HPDE6-E6E7 (cell line): ENCODE measurements around the gene ACVR2B.

Experiments
- DNase-seq: peaks from one replicate; pipeline ENCODE4 v3.0.0; 2011; ENCODE audit warnings: missing footprints; ENCODE audit errors: extremely low spot score

ACVR2B gene

GRCh38 chr3:38532529-38532928 lies 78.8 kb downstream of the ACVR2B start:
- no peak for DNase-seq

DNA sequence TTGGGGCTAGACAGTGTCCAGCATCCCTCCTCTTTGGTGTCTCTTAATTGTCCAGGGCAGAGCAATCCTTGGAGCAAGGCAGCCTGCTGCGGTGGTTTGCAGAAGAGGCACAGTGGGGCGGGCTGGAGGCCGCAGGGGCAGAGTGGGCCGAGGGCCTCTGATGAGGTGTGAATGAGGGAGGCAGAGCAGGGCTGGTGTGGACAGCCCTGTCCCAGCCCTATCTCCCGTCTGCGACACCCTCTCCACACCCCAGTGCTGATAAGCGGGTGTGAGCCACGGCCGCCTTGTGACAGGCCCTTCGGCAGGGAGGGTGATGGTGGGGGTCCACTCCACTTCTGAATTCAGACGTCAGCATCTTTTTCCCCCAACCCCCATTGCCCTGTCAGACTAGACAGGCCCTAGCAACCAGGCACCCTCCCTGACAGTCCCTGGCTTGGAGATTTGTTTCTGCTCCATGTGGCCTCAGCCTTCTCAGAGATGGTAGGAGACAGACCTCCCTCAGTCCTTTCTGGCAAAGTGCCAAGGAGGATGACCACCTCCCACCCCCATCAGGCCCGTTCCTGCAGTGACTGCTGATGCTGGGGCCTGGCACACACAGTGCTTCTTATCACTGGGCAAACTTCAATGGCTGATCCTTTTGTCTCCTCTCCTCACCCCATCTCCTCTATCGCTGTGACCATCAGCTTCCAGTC lies 79.7 kb downstream of the ACVR2B start:
- no peak for DNase-seq

DNA sequence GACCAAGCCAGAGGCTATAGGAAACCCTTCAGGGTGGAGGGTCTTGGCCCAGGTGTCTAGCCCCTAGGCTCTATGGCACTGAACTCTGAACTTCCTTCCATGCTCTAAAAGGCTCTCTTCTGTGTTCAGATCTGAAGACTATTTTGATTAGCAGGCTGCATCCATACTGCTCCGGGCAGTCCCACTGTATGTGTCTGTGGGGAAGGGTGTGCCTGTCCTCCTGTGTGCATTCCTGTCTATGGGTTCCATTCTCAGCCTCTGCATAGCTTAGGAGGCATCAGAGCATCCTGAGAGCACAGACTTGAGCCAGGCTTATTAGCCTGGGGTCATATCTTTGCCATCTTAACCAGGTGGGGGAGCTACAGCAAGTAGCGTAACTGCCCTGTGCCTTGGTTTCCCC lies 80.5 kb downstream of the ACVR2B start:
- DNase-seq: no peak

GRCh38 chr3:38534604-38535003 lies 80.9 kb downstream of the ACVR2B start:
- no peak for DNase-seq

- DNase-seq: no peak
These were observed 83.0 kb downstream of the ACVR2B start for GRCh38 chr3:38536671-38537070.

DNA sequence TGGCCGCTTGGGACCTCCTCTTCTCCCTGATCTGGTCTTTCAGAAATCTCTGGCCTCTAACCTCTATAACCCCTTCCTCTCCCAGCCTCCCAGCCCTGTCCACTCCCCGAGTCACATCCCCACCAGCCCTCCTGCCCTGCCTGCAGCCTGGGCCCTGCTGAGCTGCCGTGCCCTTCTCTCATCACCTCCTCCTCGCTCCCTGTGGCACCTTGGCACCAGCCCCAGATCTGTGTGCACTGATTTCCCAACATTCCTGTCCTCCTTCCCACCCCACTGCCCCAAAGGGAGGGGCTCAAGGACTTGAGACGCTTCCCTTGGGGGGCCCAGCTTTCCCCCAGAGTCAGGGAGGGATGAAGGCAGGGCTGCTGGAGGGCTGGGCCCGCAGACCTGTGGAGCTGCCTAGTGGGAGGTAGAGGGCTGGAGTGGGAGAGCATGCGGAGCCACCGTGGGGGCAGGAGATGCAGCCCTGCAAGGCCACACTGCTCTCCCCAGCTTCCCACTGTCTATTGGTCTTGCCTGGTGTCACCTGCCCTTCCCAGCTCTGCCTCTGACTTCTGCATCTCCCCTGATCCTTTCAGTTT lies 85.2 kb downstream of the ACVR2B start:
- no peak for DNase-seq

DNA sequence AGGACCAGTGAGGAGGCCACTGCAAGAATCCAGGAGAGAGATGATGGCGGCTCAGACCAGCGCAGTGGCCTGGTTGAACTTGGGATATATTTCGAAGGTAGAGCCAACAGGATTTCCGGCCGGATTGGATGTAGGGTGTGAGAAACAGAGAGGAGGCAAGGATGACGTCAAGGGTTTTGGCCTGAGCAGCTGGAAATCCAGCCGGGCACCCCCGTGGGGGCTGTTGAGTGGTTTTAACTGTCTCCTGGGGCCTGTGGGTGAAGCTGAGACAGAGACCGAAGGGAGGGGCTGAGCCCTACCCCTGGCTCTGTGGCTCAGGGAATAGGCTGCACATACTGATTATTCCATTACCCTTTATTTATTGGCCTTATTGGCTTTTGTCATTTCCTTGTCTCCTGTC lies 88.1 kb downstream of the ACVR2B start:
- no peak for DNase-seq
